T-helper 1 cell (primary cell): Measurements from ENCODE around the gene LRRK1.

ENCODE experiments used
- DNase-seq, 5 donors: peaks; one replicate each; pipeline ENCODE4 v3.0.0-alpha.2; 2012 to 2020

The LRRK1 gene

GRCh38 chr15:100918034-100918689 lies 995 bp upstream of the LRRK1 start:
- peak in 4 of 5 donors; percentile 32 to 59 (median 38) for DNase-seq

GRCh38 chr15:100919481-100920405 lies 586 bp downstream of the LRRK1 start:
- no peak for DNase-seq

- DNase-seq: no peak
Observed at GRCh38 chr15:100920516-100921135, 1.5 kb downstream of the LRRK1 start.

GRCh38 chr15:100922192-100923040 lies 3.3 kb downstream of the LRRK1 start:
- no peak for DNase-seq

GRCh38 chr15:100923076-100923475 lies 3.9 kb downstream of the LRRK1 start:
- no peak for DNase-seq

- no peak for DNase-seq
Observed at GRCh38 chr15:100923902-100924301, 4.7 kb downstream of the LRRK1 start.

GRCh38 chr15:100924436-100924835 lies 5.3 kb downstream of the LRRK1 start:
- no peak for DNase-seq

- no peak for DNase-seq
Observed at GRCh38 chr15:100925480-100925879, 6.3 kb downstream of the LRRK1 start.

GRCh38 chr15:100926258-100926657 lies 7.1 kb downstream of the LRRK1 start:
- DNase-seq: no peak

GRCh38 chr15:100926971-100927756 lies 8.0 kb downstream of the LRRK1 start:
- no peak for DNase-seq

GRCh38 chr15:100928632-100929280 lies 9.6 kb downstream of the LRRK1 start:
- DNase-seq: no peak

GRCh38 chr15:100929641-100930042 lies 10.5 kb downstream of the LRRK1 start:
- DNase-seq: no peak

GRCh38 chr15:100930306-100930848 lies 11.2 kb downstream of the LRRK1 start:
- no peak for DNase-seq

GRCh38 chr15:100931143-100931890 lies 12.2 kb downstream of the LRRK1 start:
- DNase-seq: no peak

GRCh38 chr15:100932676-100933348 lies 13.7 kb downstream of the LRRK1 start:
- DNase-seq: no peak

GRCh38 chr15:100934166-100934565 lies 15.0 kb downstream of the LRRK1 start:
- DNase-seq: no peak

GRCh38 chr15:100934726-100935125 lies 15.6 kb downstream of the LRRK1 start:
- DNase-seq: no peak

- DNase-seq: no peak
Observed at GRCh38 chr15:100937171-100937570, 18.0 kb downstream of the LRRK1 start.

- DNase-seq: no peak
Observed at GRCh38 chr15:100939791-100940190, 20.6 kb downstream of the LRRK1 start.
